ENCODE measurements around the gene RB1. TPM values are rescaled to one million over a fixed set of nuclear protein-coding genes. Genes with fewer than 3 reads are reported as not detected.
A peak's percentile ranks its signal among the peaks of the same experiment; 100 is the strongest.

The RB1 gene
- total RNA-seq, 1 experiment from 2014 or later = 43.4 TPM

DNA sequence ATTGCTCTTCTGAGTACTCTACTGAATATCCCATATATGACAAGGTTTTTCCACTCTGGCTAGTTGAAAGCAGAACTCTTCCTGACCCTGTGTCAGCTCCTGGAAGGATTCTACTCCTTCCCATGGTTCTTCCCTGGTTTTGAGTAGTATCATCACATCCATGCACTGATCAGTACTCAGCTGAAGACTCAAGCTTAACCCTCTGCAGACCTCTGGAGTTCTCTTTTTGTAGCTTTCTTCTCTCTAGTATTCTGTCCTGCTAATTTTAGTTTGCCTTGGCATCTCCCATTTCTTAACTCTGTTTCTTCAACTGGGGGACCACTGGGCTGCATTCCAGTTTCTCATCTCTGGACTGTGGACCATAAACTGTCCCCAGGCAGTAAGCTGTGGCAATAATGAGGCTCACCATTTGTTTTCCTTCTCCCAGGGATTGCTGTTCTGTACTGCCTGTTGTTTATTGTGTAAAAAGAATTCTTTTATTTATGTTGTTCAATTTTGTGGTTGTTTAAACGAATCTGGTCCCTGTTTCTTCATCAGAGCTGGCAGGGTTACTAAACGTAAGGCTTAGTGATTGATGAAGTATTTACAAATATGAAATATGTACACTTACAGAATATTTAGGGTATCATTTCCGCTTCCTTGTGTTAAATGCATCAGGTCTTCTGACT lies 89.6 kb downstream of the RB1 start:
- ChIA-PET CTCF (interaction anchor here (0.5 to 1.3 kb wide), 3 partner anchors 21 to 1073 kb away, joined by 3 to 5 read pairs (median 3); no protein-coding TSS in a partner anchor), POLR2A (interaction anchor here (0.7 to 0.8 kb wide), 2 partner anchors 41 to 56 kb away, joined by 3 read pairs; no protein-coding TSS in a partner anchor)
- Mint-ChIP-seq H3K4me1 (ENCODE audit: insufficient read depth, unreplicated experiment) (peaks cover 3% of the 10 kb centered on the region), H3K27ac (ENCODE audit: low read depth, unreplicated experiment) (peak overlapping the region; percentile 67), H3K36me3 (ENCODE audit: insufficient read depth, unreplicated experiment) (peaks cover 30% of the 10 kb centered on the region), H3K9me3 (ENCODE audit: unreplicated experiment) (peaks cover 8% of the 10 kb centered on the region), H3K27me3 (ENCODE audit: insufficient read depth, unreplicated experiment) (no peaks in the 10 kb centered on the region), H3K4me3 (ENCODE audit: unreplicated experiment) (no peak overlapping the region)
- intact Hi-C loops (cut with micrococcal nuclease) = no loop called here
- no TSS peak for BruUV-seq (replicated peaks)
- DNase-seq (ENCODE audit: unreplicated experiment) = no peak
- TF ChIP-seq, protein P1, sequence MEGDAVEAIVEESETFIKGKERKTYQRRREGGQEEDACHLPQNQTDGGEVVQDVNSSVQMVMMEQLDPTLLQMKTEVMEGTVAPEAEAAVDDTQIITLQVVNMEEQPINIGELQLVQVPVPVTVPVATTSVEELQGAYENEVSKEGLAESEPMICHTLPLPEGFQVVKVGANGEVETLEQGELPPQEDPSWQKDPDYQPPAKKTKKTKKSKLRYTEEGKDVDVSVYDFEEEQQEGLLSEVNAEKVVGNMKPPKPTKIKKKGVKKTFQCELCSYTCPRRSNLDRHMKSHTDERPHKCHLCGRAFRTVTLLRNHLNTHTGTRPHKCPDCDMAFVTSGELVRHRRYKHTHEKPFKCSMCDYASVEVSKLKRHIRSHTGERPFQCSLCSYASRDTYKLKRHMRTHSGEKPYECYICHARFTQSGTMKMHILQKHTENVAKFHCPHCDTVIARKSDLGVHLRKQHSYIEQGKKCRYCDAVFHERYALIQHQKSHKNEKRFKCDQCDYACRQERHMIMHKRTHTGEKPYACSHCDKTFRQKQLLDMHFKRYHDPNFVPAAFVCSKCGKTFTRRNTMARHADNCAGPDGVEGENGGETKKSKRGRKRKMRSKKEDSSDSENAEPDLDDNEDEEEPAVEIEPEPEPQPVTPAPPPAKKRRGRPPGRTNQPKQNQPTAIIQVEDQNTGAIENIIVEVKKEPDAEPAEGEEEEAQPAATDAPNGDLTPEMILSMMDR (IDR thresholded peaks at IDR 0.05; ENCODE audit: unreplicated experiment) = no peak

DNA sequence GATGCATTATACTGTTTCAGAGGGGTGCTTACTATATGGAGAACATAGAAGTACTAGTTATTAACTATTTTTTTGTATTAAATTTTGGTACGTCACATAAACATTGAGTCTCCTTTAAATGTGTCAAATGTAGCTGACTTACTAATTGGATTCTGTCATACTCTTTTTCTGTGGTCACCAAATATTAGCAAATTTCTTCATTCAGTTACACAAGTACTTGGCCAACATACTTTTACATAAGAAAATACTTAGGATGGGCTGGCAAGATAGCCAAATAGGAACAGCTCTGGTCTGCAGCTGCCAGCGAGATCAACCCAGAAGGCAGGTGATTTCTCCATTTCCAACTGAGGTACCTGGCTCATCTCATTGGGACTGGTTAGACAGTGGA lies 90.1 kb downstream of the RB1 start:
- H3K27ac Mint-ChIP-seq (ENCODE audit: low read depth, unreplicated experiment) = no peak overlapping the region
- TF ChIP-seq, protein P1 (IDR thresholded peaks at IDR 0.05; ENCODE audit: unreplicated experiment) = no peak
- peaks cover 8% of the 10 kb centered on the region for H3K9me3 Mint-ChIP-seq (ENCODE audit: unreplicated experiment)
- peaks cover 30% of the 10 kb centered on the region for H3K36me3 Mint-ChIP-seq (ENCODE audit: insufficient read depth, unreplicated experiment)
- no TSS peak for BruUV-seq (replicated peaks)
- H3K4me1 Mint-ChIP-seq (ENCODE audit: insufficient read depth, unreplicated experiment) = peaks cover 8% of the 10 kb centered on the region
- ChIA-PET POLR2A (interaction anchor here (0.7 kb wide), 1 partner anchor 56 kb away, joined by 3 read pairs; no protein-coding TSS in a partner anchor), CTCF (interaction anchor here (0.5 to 1.3 kb wide), 3 partner anchors 21 to 1073 kb away, joined by 3 to 5 read pairs (median 3); no protein-coding TSS in a partner anchor)
- intact Hi-C loops (cut with micrococcal nuclease) = no loop called here
- H3K4me3 Mint-ChIP-seq (ENCODE audit: unreplicated experiment) = no peak overlapping the region
- no peaks in the 10 kb centered on the region for H3K27me3 Mint-ChIP-seq (ENCODE audit: insufficient read depth, unreplicated experiment)
- no peak for DNase-seq (ENCODE audit: unreplicated experiment)

DNA sequence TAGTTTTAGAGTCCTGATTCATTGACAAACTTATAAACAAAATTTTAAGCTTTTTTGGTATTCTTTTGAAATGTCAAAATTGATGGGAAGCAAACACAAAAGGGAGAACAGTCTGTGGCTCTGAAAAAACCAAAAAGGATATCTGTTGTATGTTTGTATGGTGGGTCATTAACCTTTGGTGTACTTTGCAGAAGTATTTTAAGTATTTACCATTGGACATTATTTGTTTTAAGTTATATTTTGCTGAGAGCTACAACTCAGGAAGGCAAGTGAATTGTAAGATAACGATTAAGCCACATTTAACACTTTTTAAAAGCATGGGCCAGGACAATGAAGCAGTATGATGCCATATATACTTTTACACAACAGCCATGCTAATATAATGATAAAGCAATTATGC lies 94.2 kb downstream of the RB1 start:
- H3K4me1 Mint-ChIP-seq (ENCODE audit: insufficient read depth, unreplicated experiment) = peaks cover 32% of the 10 kb centered on the region
- no peaks in the 10 kb centered on the region for H3K27me3 Mint-ChIP-seq (ENCODE audit: insufficient read depth, unreplicated experiment)
- H3K27ac Mint-ChIP-seq (ENCODE audit: low read depth, unreplicated experiment) = no peak overlapping the region
- DNase-seq (ENCODE audit: unreplicated experiment) = no peak
- intact Hi-C loops (cut with micrococcal nuclease) = no loop called here
- CTCF ChIA-PET = interaction anchor here (0.6 to 1.6 kb wide), 4 partner anchors 171 to 360 kb away, joined by 3 to 5 read pairs (median 4); partner anchors contain the start of gene NUDT15
- peaks cover 8% of the 10 kb centered on the region for H3K9me3 Mint-ChIP-seq (ENCODE audit: unreplicated experiment)
- H3K36me3 Mint-ChIP-seq (ENCODE audit: insufficient read depth, unreplicated experiment) = peaks cover 22% of the 10 kb centered on the region
- no TSS peak for BruUV-seq (replicated peaks)
- POLR2A ChIA-PET = interaction anchor here (0.6 to 2.8 kb wide), 15 partner anchors 9 to 181 kb away, joined by 3 to 22 read pairs (median 4); partner anchors contain the start of genes ITM2B and LPAR6
- H3K4me3 Mint-ChIP-seq (ENCODE audit: unreplicated experiment) = no peak overlapping the region
- TF ChIP-seq, protein P1 (IDR thresholded peaks at IDR 0.05; ENCODE audit: unreplicated experiment) = no peak

DNA sequence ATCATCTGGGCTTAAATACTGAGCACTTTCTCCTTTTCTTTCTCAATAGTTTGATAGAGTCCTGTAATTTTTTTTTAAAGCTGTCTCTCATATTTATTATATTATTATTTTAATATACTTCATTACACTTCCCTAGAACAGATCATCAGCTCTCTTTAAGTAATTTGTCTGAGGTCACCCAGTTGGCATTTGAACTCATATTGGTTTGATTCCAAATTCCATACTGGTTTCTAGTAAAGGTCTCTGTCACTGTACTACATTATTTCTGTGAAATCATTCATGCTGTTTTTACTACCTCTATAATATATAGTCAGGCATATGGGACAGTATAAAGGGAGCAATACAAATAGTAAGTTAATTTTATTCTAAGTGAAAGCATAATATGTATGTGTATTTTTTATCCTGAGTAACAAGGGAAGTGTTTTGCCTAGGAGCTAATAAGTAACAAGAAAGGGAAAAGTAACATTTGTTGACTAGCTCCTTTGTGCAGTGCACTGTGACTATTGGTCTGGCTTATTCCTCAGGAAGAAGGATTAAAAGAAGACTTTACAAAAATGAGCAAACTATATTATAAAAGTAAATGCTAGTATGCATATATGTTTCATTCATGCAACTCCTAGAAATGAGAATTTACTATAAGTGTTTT lies 95.0 kb downstream of the RB1 start:
- intact Hi-C loops (cut with micrococcal nuclease) = no loop called here
- Mint-ChIP-seq H3K36me3 (ENCODE audit: insufficient read depth, unreplicated experiment) (peaks cover 15% of the 10 kb centered on the region), H3K4me1 (ENCODE audit: insufficient read depth, unreplicated experiment) (peaks cover 38% of the 10 kb centered on the region), H3K27ac (ENCODE audit: low read depth, unreplicated experiment) (peak overlapping the region; percentile 94), H3K9me3 (ENCODE audit: unreplicated experiment) (peaks cover 8% of the 10 kb centered on the region), H3K4me3 (ENCODE audit: unreplicated experiment) (no peak overlapping the region), H3K27me3 (ENCODE audit: insufficient read depth, unreplicated experiment) (no peaks in the 10 kb centered on the region)
- BruUV-seq (replicated peaks) = no TSS peak
- TF ChIP-seq, protein P1 (IDR thresholded peaks at IDR 0.05; ENCODE audit: unreplicated experiment) = no peak
- ChIA-PET POLR2A (interaction anchor here (0.6 to 2.8 kb wide), 17 partner anchors 9 to 180 kb away, joined by 3 to 22 read pairs (median 4); partner anchors contain the start of genes ITM2B and LPAR6), CTCF (interaction anchor here (0.8 to 1.6 kb wide), 5 partner anchors 45 to 185 kb away, joined by 3 to 5 read pairs (median 4); no protein-coding TSS in a partner anchor)
- DNase-seq (ENCODE audit: unreplicated experiment) = peak; percentile 11

Measured in MCF 10A (cell line).